Measurements from ENCODE around the gene U2AF2. TPM values are rescaled to one million over a fixed set of nuclear protein-coding genes. Genes with fewer than 3 reads are reported as not detected.

The U2AF2 gene
- total and polyA plus RNA-seq, 4 donors: 109 to 181 (median 132) TPM

GRCh38 chr19:55703790-55704215 lies 49.0 kb downstream of the U2AF2 start:
- DNase-seq: peak; percentile 24 to 50 (median 49)
- no peak overlapping the region for H3K27ac ChIP-seq (ENCODE audit: low read depth in 1 of 2, low read length in 1 of 2)
- H3K9me3 ChIP-seq (ENCODE audit: control insufficient read depth in 4 of 4, insufficient read depth in 3 of 4, low read length in 3 of 4): peaks cover 0 to 1% (median 0%) of the 10 kb centered on the region in 4 donors
- no peak overlapping the region for H3K9ac ChIP-seq (ENCODE audit: insufficient read depth in 1 of 2, low read length in 2 of 2)
- H3K4me3 ChIP-seq: no peak overlapping the region
- TF ChIP-seq CTCF (IDR thresholded peaks at IDR 0.05; ENCODE audit: control extremely low read depth, extremely low read depth): peak; percentile 22
- 41 to 52% methylated on average over 37 to 38 of the region's 38 CpGs for WGBS, 2 donors
- no peaks in the 10 kb centered on the region for H3K27me3 ChIP-seq (ENCODE audit: control insufficient read depth in 3 of 3, insufficient read depth in 3 of 3, low read length in 2 of 3)
- peak; percentile 77 for ATAC-seq (ENCODE audit: insufficient read depth, low FRiP score)
- H3K4me1 ChIP-seq (ENCODE audit: control insufficient read depth in 5 of 5, insufficient read depth in 5 of 5, low read length in 5 of 5): no peaks in the 10 kb centered on the region
- H3K36me3 ChIP-seq (ENCODE audit: control insufficient read depth in 4 of 4, insufficient read depth in 4 of 4, low read length in 4 of 4): peaks cover 0 to 13% (median 8%) of the 10 kb centered on the region in 4 donors

DNA sequence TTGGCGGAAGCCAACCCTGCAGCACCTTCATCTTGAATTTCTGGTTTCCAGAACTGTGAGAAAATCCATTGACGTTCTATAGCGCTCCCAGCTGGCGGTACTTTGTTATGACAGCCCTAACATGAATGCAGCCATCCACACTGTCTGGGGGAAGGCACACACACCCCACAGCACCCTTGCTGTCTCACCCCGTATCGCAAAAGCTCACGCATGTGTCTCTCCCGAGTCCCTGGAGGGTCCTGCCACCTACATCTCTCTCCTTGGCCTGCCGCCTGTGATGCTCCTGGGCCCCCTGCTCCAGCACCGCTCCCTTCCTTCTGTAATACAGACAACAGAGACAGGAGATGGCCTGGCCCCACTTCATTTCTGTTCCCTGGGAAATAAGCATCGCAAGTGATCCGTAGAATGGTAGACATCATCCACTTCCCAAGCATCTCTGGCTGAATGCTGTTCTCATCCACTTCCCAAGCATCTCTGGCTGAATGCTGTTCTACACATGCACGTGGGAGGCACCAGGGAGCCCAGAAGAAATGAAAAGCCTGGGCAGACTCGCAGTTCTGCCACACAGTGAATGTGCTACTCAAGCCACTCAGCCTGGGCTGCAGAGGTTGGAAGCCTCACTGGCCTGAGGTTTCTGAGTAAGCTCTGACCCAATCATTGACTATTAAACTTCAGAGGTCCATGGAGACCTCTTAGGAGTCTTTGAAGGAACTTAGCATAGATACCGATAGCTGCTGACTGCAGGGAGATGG lies 49.8 kb downstream of the U2AF2 start:
- no peak for TF ChIP-seq CTCF (IDR thresholded peaks at IDR 0.05; ENCODE audit: control extremely low read depth, extremely low read depth)
- H3K9ac ChIP-seq (ENCODE audit: insufficient read depth in 1 of 2, low read length in 2 of 2): no peak overlapping the region
- H3K27ac ChIP-seq (ENCODE audit: low read depth in 1 of 2, low read length in 1 of 2): no peak overlapping the region
- 91 to 92% methylated on average over 15 of the region's 15 CpGs for WGBS, 2 donors
- H3K4me1 ChIP-seq (ENCODE audit: control insufficient read depth in 5 of 5, insufficient read depth in 5 of 5, low read length in 5 of 5): no peaks in the 10 kb centered on the region
- H3K27me3 ChIP-seq (ENCODE audit: control insufficient read depth in 3 of 3, insufficient read depth in 3 of 3, low read length in 2 of 3): no peaks in the 10 kb centered on the region
- H3K36me3 ChIP-seq (ENCODE audit: control insufficient read depth in 4 of 4, insufficient read depth in 4 of 4, low read length in 4 of 4): peaks cover 0 to 9% (median 8%) of the 10 kb centered on the region in 4 donors
- no peak overlapping the region for H3K4me3 ChIP-seq
- no peak for DNase-seq
- H3K9me3 ChIP-seq (ENCODE audit: control insufficient read depth in 4 of 4, insufficient read depth in 3 of 4, low read length in 3 of 4): peaks cover 0 to 1% (median 0%) of the 10 kb centered on the region in 4 donors
- ATAC-seq (ENCODE audit: insufficient read depth, low FRiP score): no peak

DNA sequence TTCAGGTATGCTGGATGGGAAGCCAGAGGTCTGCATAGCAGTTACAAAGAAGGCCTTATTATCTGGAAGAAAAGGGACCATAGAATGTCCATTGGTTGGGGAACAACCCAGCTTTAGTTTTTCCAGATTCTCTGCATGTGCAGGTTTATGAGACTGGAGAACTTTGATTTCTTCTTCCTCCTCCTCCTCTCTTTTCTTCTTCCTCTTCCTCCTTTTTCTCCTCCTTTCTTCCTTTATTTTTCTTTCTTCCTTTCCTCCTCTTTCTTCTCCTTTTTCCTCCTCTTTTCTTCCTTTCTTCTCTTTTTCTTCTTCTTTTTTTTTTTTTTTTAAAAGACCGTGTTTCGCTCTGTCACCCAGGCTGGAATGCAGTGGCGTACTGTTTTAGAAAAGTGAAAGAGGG lies 51.1 kb downstream of the U2AF2 start:
- H3K27ac ChIP-seq (ENCODE audit: low read depth in 1 of 2, low read length in 1 of 2): no peak overlapping the region
- TF ChIP-seq CTCF (IDR thresholded peaks at IDR 0.05; ENCODE audit: control extremely low read depth, extremely low read depth): no peak
- H3K27me3 ChIP-seq (ENCODE audit: control insufficient read depth in 3 of 3, insufficient read depth in 3 of 3, low read length in 2 of 3): no peaks in the 10 kb centered on the region
- WGBS, 2 donors: 87 to 96% methylated on average over 3 of the region's 3 CpGs
- H3K4me1 ChIP-seq (ENCODE audit: control insufficient read depth in 5 of 5, insufficient read depth in 5 of 5, low read length in 5 of 5): no peaks in the 10 kb centered on the region
- no peak overlapping the region for H3K9ac ChIP-seq (ENCODE audit: insufficient read depth in 1 of 2, low read length in 2 of 2)
- peaks cover 0 to 6% (median 4%) of the 10 kb centered on the region in 4 donors for H3K36me3 ChIP-seq (ENCODE audit: control insufficient read depth in 4 of 4, insufficient read depth in 4 of 4, low read length in 4 of 4)
- peaks cover 0 to 1% (median 0%) of the 10 kb centered on the region in 4 donors for H3K9me3 ChIP-seq (ENCODE audit: control insufficient read depth in 4 of 4, insufficient read depth in 3 of 4, low read length in 3 of 4)
- ATAC-seq (ENCODE audit: insufficient read depth, low FRiP score): no peak
- no peak overlapping the region for H3K4me3 ChIP-seq
- DNase-seq: no peak
